Right renal cortex interstitium (tissue), 3 donors: ENCODE results near the gene NXF3. TPM values are rescaled to one million over a fixed set of nuclear protein-coding genes. Genes with fewer than 3 reads are reported as not detected.
"Not testable (repeated sequence)": the region's sequence is repeated elsewhere in the genome, so short reads cannot be mapped to it uniquely, and the experiment has no call there.

Experiments
- DNase-seq, 3 donors: peaks; one replicate each; pipeline ENCODE4 v3.0.0-alpha.2; 2013; ENCODE audit warnings: low read depth in 3 of 3, low spot score in 2 of 3
- polyA plus RNA-seq, 3 donors: library from polyadenylated mRNA; unstranded; fragments of 120-200 nt; gene quantifications; one replicate each; pipeline ENCODE4 v1.2.1, GENCODE V29; 2013; ENCODE audit not compliant: insufficient read length in 3 of 3

NXF3 gene
- polyA plus RNA-seq: under 1 TPM in 2 of 3 donors, not detected in 1; 0.14 to 0.18 TPM

GRCh38 chrX:103092942-103093341, at the start of gene NXF3:
NXF3 (minus strand) TSS chrX:103093143; CDS start chrX:103093023, 120 bp downstream.
- DNase-seq: no peak

GRCh38 chrX:103136528-103136927, 43.6 kb upstream of the NXF3 start:
- not testable (repeated sequence) for DNase-seq

- no peak for DNase-seq
These were observed 31.3 kb upstream of the NXF3 start for GRCh38 chrX:103124284-103124683.

- DNase-seq: no peak
These were observed 27.8 kb upstream of the NXF3 start for GRCh38 chrX:103120748-103121147.

GRCh38 chrX:103116970-103117369, 24.0 kb upstream of the NXF3 start:
- not testable (repeated sequence) for DNase-seq

GRCh38 chrX:103109497-103109896, 16.6 kb upstream of the NXF3 start:
- not testable (repeated sequence) for DNase-seq

GRCh38 chrX:103107836-103108235, 14.9 kb upstream of the NXF3 start:
- no peak for DNase-seq

GRCh38 chrX:103107227-103107737, 14.3 kb upstream of the NXF3 start:
- DNase-seq: not testable (repeated sequence)

GRCh38 chrX:103104370-103104769, 11.4 kb upstream of the NXF3 start:
- not testable (repeated sequence) for DNase-seq

GRCh38 chrX:103103866-103104265, 10.9 kb upstream of the NXF3 start:
- DNase-seq: not testable (repeated sequence)

GRCh38 chrX:103101299-103102042, 8.5 kb upstream of the NXF3 start:
- no peak for DNase-seq

- DNase-seq: no peak
These were observed 7.5 kb upstream of the NXF3 start for GRCh38 chrX:103100484-103100883.

- DNase-seq: no peak
These were observed 6.7 kb upstream of the NXF3 start for GRCh38 chrX:103099691-103100090.

- no peak for DNase-seq
These were observed 5.5 kb upstream of the NXF3 start for GRCh38 chrX:103098488-103098887.

GRCh38 chrX:103081051-103081450, 11.9 kb downstream of the NXF3 start:
- DNase-seq: no peak

- DNase-seq: no peak
These were observed 19.5 kb downstream of the NXF3 start for GRCh38 chrX:103073467-103073866.

- DNase-seq: no peak
These were observed 26.3 kb downstream of the NXF3 start for GRCh38 chrX:103066606-103067005.

- DNase-seq: peak in 1 of 3 donors; percentile 19
These were observed 29.0 kb downstream of the NXF3 start, which contains the start of gene BEX1 for GRCh38 chrX:103063918-103064434. BEX1 (minus strand) TSS chrX:103064171; CDS start chrX:103063274, 897 bp downstream.

- peak in 2 of 3 donors; percentile 21 to 27 for DNase-seq
These were observed 29.6 kb downstream of the NXF3 start for GRCh38 chrX:103063191-103063845.

GRCh38 chrX:103061486-103061885, 31.5 kb downstream of the NXF3 start:
- no peak for DNase-seq

GRCh38 chrX:103056902-103057301, 36.0 kb downstream of the NXF3 start:
- no peak for DNase-seq
